HL-60 (cell line): Measurements from ENCODE around the gene CNR2.

Source experiments
- CTCF ChIP-seq: IDR thresholded peaks from one replicate; pipeline ENCODE4 v1.5.1; 2011; ENCODE audit warnings: low read length, control low read depth, inconsistent platforms; ENCODE audit not compliant: insufficient read depth
- GABPA ChIP-seq: IDR thresholded peaks from 2 replicates; pipeline ENCODE4 v1.6.1; 2012; ENCODE audit warnings: low read depth
- POLR2AphosphoS5 ChIP-seq: IDR thresholded peaks from 2 replicates; pipeline ENCODE4 v1.6.1; 2012; ENCODE audit warnings: low read depth
- REST ChIP-seq: IDR thresholded peaks from 2 replicates; pipeline ENCODE4 v1.6.1; 2012; ENCODE audit warnings: low read depth; ENCODE audit not compliant: insufficient replicate concordance

GRCh38 chr1:23909412-23909811, 3.8 kb downstream of the CNR2 start:
- TF ChIP-seq CTCF (no peak), POLR2AphosphoS5 (no peak), GABPA (no peak), REST (no peak)
